Osteoblast (primary cell): ENCODE data around the gene EMILIN2. TPM values are rescaled to one million over a fixed set of nuclear protein-coding genes. Genes with fewer than 3 reads are reported as not detected.
"Not testable (repeated sequence)": the region's sequence is repeated elsewhere in the genome, so short reads cannot be mapped to it uniquely, and the experiment has no call there.

ENCODE experiments used
- DNase-seq: peaks from one replicate; pipeline ENCODE4 v3.0.0; 2011; ENCODE audit warnings: low spot score, mixed read lengths; ENCODE audit not compliant: insufficient read length; ENCODE audit errors: missing footprints
- H2AFZ ChIP-seq: 2 replicates; pipeline ENCODE4 v1.6.0; 2011; ENCODE audit warnings: mild to moderate bottlenecking, low read length
- H3K27ac ChIP-seq: 2 replicates; pipeline ENCODE4 v1.5.1; 2011; ENCODE audit warnings: mild to moderate bottlenecking, low read depth, low read length, moderate library complexity
- H3K27me3 ChIP-seq: 2 replicates; pipeline ENCODE4 v1.6.0; 2012; ENCODE audit warnings: mild to moderate bottlenecking, control low read depth, inconsistent platforms, low read length, moderate library complexity; ENCODE audit not compliant: insufficient read depth
- H3K36me3 ChIP-seq: 2 replicates; pipeline ENCODE4 v1.5.1; 2011; ENCODE audit warnings: mild to moderate bottlenecking, low read length, control low read depth, moderate library complexity; ENCODE audit not compliant: insufficient read depth
- H3K4me1 ChIP-seq: 2 replicates; pipeline ENCODE4 v1.5.1; 2011; ENCODE audit warnings: mild to moderate bottlenecking, low read length, control low read depth, moderate library complexity; ENCODE audit not compliant: insufficient read depth
- H3K4me2 ChIP-seq: 2 replicates; pipeline ENCODE4 v1.6.0; 2011; ENCODE audit warnings: mild to moderate bottlenecking, low read length; ENCODE audit not compliant: insufficient read depth
- H3K4me3 ChIP-seq: fragments of 200-600 bp; sonication (generic); 3 replicates; pipeline ENCODE4 v1.5.1; 2012; ENCODE audit warnings: mild to moderate bottlenecking, low read length, inconsistent platforms; ENCODE audit not compliant: insufficient read depth
- H3K79me2 ChIP-seq: 2 replicates; pipeline ENCODE4 v1.6.0; 2012; ENCODE audit warnings: mild to moderate bottlenecking, low read length, control low read depth, inconsistent platforms; ENCODE audit not compliant: insufficient read depth
- H3K9me3 ChIP-seq: 2 replicates; pipeline ENCODE4 v1.5.1; 2011; ENCODE audit warnings: low read depth, low read length, control low read depth
- H4K20me1 ChIP-seq: 2 replicates; pipeline ENCODE4 v1.6.0; 2012; ENCODE audit warnings: mild to moderate bottlenecking, low read length, control low read depth; ENCODE audit not compliant: insufficient read depth
- CTCF ChIP-seq: IDR thresholded peaks from 2 replicates; pipeline ENCODE4 v1.5.1; 2011; ENCODE audit warnings: mild to moderate bottlenecking, low read depth, low read length, moderate library complexity; ENCODE audit errors: extremely low read depth
- total RNA-seq: library from RNA; depleted of rRNA; stranded (reverse); fragments of >200 nt; gene quantifications from 2 replicates; pipeline ENCODE4 v1.2.3, GENCODE V29; 2012

EMILIN2 gene
- total RNA-seq, 1 donor, result 4.3 TPM

GRCh38 chr18:2913398-2914005 is 66.7 kb downstream of the EMILIN2 start:
- Histone ChIP-seq H3K36me3 (peaks cover 62% of the 10 kb centered on the region), H3K4me1 (no peaks in the 10 kb centered on the region), H4K20me1 (no peaks in the 10 kb centered on the region), H2AFZ (no peak overlapping the region), H3K4me3 (no peak overlapping the region), H3K9me3 (no peaks in the 10 kb centered on the region), H3K4me2 (no peak overlapping the region), H3K27me3 (no peaks in the 10 kb centered on the region), H3K79me2 (no peaks in the 10 kb centered on the region), H3K27ac (no peak overlapping the region)
- no peak for TF ChIP-seq CTCF
- DNase-seq, result no peak

- H3K36me3 ChIP-seq, result peaks cover 68% of the 10 kb centered on the region
- no peak overlapping the region for H2AFZ ChIP-seq
- no peak overlapping the region for H3K27ac ChIP-seq
Measured at GRCh38 chr18:2914185-2914880, 67.5 kb downstream of the EMILIN2 start.

GRCh38 chr18:2914881-2915240 is 68.1 kb downstream of the EMILIN2 start:
- Histone ChIP-seq H4K20me1 (no peaks in the 10 kb centered on the region), H3K4me3 (no peak overlapping the region), H3K4me1 (no peaks in the 10 kb centered on the region), H3K4me2 (no peak overlapping the region), H3K9me3 (no peaks in the 10 kb centered on the region), H3K27ac (no peak overlapping the region), H3K79me2 (no peaks in the 10 kb centered on the region), H3K27me3 (no peaks in the 10 kb centered on the region), H2AFZ (no peak overlapping the region), H3K36me3 (peaks cover 71% of the 10 kb centered on the region)
- DNase-seq, result no peak
- no peak for TF ChIP-seq CTCF

More at GRCh38 chr18:2914185-2914880, 67.5 kb downstream of the EMILIN2 start:
- Histone ChIP-seq H3K4me3 (no peak overlapping the region), H3K9me3 (no peaks in the 10 kb centered on the region), H3K4me2 (no peak overlapping the region), H3K27me3 (no peaks in the 10 kb centered on the region), H3K79me2 (no peaks in the 10 kb centered on the region), H3K4me1 (no peaks in the 10 kb centered on the region), H4K20me1 (no peaks in the 10 kb centered on the region)
- DNase-seq, result no peak
- no peak for TF ChIP-seq CTCF

GRCh38 chr18:2915486-2915885 is 68.7 kb downstream of the EMILIN2 start:
- H3K36me3 ChIP-seq, result peaks cover 77% of the 10 kb centered on the region
- not testable (repeated sequence) for H3K4me1 ChIP-seq, H4K20me1 ChIP-seq, H2AFZ ChIP-seq, H3K4me2 ChIP-seq, H3K27ac ChIP-seq, DNase-seq, H3K27me3 ChIP-seq, H3K79me2 ChIP-seq, H3K4me3 ChIP-seq, H3K9me3 ChIP-seq
